GM18505 (cell line): ENCODE data around the gene NDUFB2.
"Not testable (repeated sequence)": the region's sequence is repeated elsewhere in the genome, so short reads cannot be mapped to it uniquely, and the experiment has no call there.

Source experiments
- ATAC-seq: cut with Tn5 transposase; IDR thresholded peaks from one replicate; pipeline ENCODE4 v1.9.1; 2021; ENCODE audit not compliant: unreplicated experiment
- POLR2A ChIP-seq: IDR thresholded peaks from 4 replicates; pipeline ENCODE4 v1.6.1; 2011; ENCODE audit warnings: borderline replicate concordance; ENCODE audit not compliant: insufficient read depth, insufficient read length; ENCODE audit errors: extremely low read depth

Gene NDUFB2

GRCh38 chr7:140714331-140715040, 18.0 kb downstream of the NDUFB2 start:
- no peak for TF ChIP-seq POLR2A
- ATAC-seq = no peak

GRCh38 chr7:140719721-140720120, 23.2 kb downstream of the NDUFB2 start:
- ATAC-seq = no peak
- TF ChIP-seq POLR2A = no peak

DNA sequence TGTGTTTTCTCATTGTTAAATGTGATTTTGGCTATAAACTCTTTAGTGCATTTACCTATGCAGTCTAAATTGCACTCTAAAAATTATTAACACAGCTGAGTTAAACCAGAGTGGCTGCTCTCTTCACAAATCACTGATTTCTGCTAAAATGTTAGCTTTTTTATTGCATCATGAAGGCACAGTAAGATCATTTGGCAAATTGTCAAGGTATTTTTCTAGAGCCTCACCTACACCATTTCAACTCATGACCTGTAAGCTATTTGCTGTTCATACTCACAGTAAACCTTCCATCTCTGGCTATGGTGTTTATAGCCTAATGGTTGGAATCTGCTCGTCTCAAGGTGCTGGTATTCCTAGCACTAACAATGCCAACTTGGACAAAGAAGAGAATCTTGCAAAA, 25.7 kb downstream of the NDUFB2 start:
- ATAC-seq = no peak
- no peak for TF ChIP-seq POLR2A

DNA sequence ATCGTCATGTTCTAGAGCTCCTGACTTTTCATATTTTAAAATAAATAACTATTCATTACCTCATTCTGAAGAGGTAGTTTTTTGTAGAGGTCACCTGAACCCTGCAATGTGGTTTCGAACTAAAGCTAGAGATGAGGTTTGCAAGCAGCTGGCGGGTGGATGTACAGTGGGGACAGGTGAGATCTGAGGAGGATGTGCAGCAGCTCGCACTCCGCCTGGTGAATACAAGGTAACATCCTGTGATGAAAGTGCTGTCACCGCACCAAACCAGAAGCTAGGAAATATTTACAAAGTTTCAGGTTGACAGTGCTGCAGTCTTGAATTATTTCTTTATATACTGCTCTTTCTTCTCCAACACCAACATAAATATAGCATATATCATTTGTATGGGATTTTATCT, 26.5 kb downstream of the NDUFB2 start:
- no peak for TF ChIP-seq POLR2A
- ATAC-seq = no peak

DNA sequence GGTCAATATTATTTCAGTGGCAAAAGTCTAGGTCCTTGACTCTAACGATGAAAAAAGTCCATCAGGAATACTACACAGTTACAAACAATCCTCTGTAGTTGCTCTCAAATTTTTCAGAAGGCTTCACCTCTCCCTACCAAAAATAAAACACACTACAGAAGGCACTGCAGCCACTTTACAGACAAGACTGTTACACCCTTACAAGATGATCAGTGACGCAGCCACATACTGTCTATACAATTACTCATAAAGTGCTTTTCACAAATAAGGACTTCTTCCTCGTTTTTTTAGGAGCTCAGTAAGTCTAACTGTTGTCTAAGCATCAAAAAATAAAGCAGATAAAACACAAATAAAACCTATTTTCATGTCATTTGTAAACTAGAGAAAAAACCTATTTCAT, 27.1 kb downstream of the NDUFB2 start:
- ATAC-seq = no peak
- no peak for TF ChIP-seq POLR2A

DNA sequence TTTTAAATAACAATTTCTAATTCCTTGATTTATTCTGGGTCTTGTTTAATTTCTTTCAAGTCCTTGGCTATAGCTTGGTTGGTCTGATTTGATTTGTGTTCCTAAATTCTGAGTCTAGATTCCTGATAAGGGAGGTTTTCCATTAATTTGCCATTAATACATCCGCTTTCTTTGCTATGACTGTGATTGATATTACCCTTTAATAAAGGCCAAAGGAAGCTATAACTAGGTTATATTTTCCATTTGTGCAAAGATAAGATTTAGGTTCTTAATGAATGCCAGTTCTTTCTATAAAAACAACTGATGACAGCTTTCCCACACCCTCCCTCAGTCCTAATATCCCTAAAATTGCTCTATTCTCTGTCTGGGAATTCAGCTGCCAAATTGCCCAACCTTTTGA, 28.2 kb downstream of the NDUFB2 start:
- ATAC-seq = no peak
- TF ChIP-seq POLR2A = no peak

DNA sequence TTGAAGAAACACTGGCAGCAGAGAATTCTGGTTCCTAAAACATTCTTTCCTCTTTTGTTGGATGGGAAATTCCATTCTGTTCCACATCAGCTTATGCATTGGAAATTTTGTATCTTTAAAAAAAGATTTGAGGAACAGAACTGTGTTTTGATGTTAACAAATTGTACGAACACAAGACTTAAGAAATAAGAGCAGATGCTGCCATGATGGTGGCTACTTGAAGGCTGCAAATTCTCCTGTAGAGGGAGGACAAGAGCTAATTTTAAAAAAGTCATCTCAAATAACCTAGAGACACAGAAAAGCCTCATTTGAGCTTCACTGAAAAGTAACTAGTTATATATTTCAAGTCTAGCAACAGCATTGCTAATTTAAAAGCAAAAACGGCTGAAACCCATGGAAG, 29.8 kb downstream of the NDUFB2 start:
- no peak for ATAC-seq
- no peak for TF ChIP-seq POLR2A

GRCh38 chr7:140732416-140732815, 35.9 kb downstream of the NDUFB2 start:
- no peak for TF ChIP-seq POLR2A
- no peak for ATAC-seq

DNA sequence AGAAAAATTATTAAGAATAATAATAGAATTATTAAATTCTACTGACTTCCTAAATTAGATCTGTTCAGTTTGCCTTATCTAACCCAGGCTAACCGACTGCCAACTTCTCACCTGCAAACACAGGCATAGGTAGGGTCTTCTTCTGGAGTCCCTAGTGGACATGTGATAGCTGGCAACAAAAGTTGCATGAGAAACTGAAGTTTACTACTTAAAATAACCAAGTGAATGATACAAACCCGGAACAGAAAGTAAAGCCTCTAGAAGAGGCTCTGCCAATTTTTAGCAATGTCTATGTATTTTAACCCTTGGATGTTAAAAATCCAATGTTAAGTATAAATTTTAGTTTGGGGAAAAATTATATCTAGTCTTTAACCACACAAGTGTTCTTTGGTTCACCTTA, 37.6 kb downstream of the NDUFB2 start:
- no peak for ATAC-seq
- TF ChIP-seq POLR2A = no peak

GRCh38 chr7:140734729-140735128, 38.2 kb downstream of the NDUFB2 start:
- ATAC-seq = no peak
- no peak for TF ChIP-seq POLR2A

GRCh38 chr7:140738280-140738679, 41.8 kb downstream of the NDUFB2 start:
- no peak for ATAC-seq
- TF ChIP-seq POLR2A = no peak

- not testable (repeated sequence) for ATAC-seq
These were observed 46.7 kb downstream of the NDUFB2 start for GRCh38 chr7:140743255-140743654.

DNA sequence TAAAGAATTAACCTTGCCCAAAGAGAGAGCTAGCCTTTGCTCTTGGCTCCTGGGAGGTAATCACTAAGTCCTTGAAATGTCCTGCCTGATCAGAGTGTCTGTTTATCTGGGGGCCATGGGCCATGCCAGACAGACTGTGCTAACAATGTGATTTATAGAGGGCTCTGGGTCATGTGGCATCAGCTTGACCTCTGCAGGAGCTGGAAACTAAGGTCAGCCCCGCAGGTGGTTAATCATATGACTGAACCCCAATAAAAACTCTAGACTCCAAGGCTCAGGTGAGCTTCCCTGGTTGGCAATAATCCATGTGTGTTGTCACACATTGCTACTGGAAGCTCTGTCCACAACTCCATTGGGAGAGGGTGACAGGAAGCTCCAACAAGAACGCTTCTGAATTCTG, 47.5 kb downstream of the NDUFB2 start:
- no peak for ATAC-seq
- TF ChIP-seq POLR2A = no peak

DNA sequence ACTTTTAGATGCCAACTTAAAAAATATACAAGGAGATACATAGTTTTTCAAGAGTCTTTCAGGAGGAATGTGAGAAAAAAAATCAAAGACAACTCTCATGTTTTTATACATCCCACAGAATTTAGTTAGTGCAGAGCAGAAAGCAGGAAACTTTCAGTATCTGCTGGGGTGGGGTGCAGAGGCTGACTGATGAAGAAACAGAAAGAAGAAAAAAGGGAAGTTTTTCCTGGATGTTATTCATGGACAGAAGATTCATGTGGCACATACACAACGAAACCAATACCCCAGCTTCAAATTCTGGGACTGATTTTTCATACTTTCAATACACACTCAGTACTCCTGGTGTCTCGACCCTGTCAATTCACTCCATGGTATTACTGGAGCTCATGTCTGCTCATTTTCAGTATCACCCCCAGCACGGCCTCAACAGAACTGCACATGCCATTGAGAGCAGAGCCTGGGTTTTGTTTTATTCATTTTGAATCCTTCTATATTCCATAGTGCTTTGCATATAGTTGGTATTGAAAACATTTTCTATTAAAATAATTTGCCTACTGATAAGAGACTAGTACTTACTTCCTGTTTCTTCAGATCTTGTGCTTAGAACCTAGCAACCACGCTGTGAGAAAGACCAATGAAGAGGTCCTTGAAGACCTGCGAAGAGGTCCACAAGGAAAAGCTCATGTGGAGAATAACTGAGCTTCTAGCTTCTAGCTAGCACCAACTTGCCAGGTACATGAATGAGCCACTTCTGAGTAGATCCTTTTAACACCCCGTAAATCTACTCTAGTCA, 49.0 kb downstream of the NDUFB2 start:
- no peak for ATAC-seq
- no peak for TF ChIP-seq POLR2A
